Left colon (tissue), 2 donors: Measurements from ENCODE around the gene SLC38A1. TPM values are rescaled to one million over a fixed set of nuclear protein-coding genes. Genes with fewer than 3 reads are reported as not detected.
A peak's percentile ranks its signal among the peaks of the same experiment; 100 is the strongest.
"Not testable (repeated sequence)": the region's sequence is repeated elsewhere in the genome, so short reads cannot be mapped to it uniquely, and the experiment has no call there.

ENCODE experiments used
- ATAC-seq: fragments of 200-7000 bp; cut with Tn5 transposase; one replicate; pipeline ENCODE4 v1.9.1; 2020; ENCODE audit warnings: mild to moderate bottlenecking, moderate library complexity
- DNase-seq, 2 donors: peaks; one replicate each; pipeline ENCODE4 v3.0.0-alpha.2; 2020
- intact Hi-C, 2 donors: fragments of 100-400 bp; cut with DNase I in 1 of 2; cut with micrococcal nuclease in 1 of 2; formaldehyde crosslinking; loops; one replicate each; pipeline versions ENCODE4 v1.11.2 to v1.14.0; 2022; cut with DNase I, micrococcal nuclease
- long read RNA-seq: library from polyadenylated mRNA; unstranded; transcript quantifications from one replicate; pipeline ENCODE4 v2.0.0, GENCODE V29; 2021
- total RNA-seq, 2 donors: library from RNA; stranded (reverse); fragmentation: NEBNext Ultra II Directional; extraction: Animal tissue kit (Norgen Biotek cat#: 25700); gene quantifications; one replicate each; pipeline ENCODE4 v1.2.1, GENCODE V29; 2021
- donor health status: DM: no; HTN: no; CAD: no.
- donor health status: DM: yes; HTN: yes; CAD: no.

The SLC38A1 gene
- total RNA-seq = 100 to 1,000 TPM; 126 to 149 TPM
- long read RNA-seq, full-length matches to known transcripts = 132 of 267 reads
- long read RNA-seq, partial matches to known transcripts = 20 of 267 reads
- long read RNA-seq, other reads (novel, unspliced or antisense) = 115 of 267 reads

- DNase-seq = peak; percentile 90 to 93
- ATAC-seq = peak; percentile 73
- intact Hi-C loops = loop anchor here in 1 of 2 donors (5.0 kb wide), 1 partner anchor 47 kb away; no protein-coding TSS in a partner anchor
Measured at GRCh38 chr12:46268583-46269428, at the start of gene SLC38A1. Gene SLC38A1 (minus strand): TSS chr12:46269043. CDS start chr12:46239800, 29,243 bp downstream.

DNA sequence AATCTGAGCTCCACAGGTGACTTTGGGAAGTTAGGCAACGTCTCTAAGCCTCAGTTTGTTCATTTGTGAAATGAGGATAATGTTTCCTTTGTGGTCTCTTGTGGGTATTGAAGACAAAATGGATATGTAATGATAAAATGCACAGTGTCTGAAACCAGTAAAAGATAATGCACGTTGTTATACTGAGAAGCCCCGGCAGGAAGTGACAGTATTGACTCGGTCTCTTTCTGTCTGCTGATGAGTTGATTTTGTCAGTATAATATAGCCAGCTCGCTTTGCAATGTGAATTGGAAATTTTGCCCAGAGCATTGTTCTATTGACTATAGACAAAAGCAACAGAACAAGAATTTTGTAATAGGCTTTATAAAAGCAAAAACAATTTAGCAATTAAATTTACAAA lies 49.2 kb upstream of the SLC38A1 start:
- intact Hi-C loops = no loop called here
- DNase-seq (no peak), ATAC-seq (no peak)

- intact Hi-C loops = no loop called here
- ATAC-seq (no peak), DNase-seq (no peak)
Measured at GRCh38 chr12:46304070-46304469, 35.2 kb upstream of the SLC38A1 start.

DNA sequence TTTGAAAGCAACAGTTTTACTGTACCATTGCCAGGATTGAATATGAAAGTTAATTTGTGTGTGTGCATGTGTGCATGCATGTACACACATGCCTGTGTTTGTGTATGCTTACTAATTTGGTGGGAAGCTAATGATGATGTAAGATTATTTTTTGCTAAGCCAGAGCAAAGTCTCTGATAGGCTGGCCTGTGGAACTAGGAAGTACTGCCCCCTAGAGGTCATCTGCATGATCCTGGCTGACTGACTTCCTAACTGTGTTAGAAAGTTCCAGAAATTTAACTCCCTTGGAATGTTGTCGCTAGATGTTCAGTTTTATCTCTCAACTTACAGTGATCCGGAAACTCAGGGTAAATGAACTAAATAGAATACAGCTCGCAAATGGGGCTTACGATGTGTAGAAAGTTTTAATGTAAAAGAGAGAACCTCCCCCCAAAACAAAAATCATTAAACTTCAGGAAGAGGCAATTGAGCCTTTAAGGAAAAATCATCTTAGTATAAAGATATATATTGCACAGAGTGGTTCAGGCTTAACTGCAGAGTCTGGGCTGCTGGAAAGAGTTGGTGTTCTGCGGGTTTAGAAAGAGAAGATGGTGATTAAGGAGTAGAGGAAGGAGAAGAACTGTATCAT lies 34.3 kb upstream of the SLC38A1 start:
- DNase-seq = peak in 1 of 2 donors; percentile 48
- intact Hi-C loops = no loop called here
- peak; percentile 83 for ATAC-seq

GRCh38 chr12:46300910-46301309 lies 32.1 kb upstream of the SLC38A1 start:
- intact Hi-C loops = no loop called here
- no peak for ATAC-seq
- no peak for DNase-seq

- ATAC-seq = no peak
- intact Hi-C loops = no loop called here
- DNase-seq = no peak
Measured at GRCh38 chr12:46299851-46300250, 31.0 kb upstream of the SLC38A1 start.

DNA sequence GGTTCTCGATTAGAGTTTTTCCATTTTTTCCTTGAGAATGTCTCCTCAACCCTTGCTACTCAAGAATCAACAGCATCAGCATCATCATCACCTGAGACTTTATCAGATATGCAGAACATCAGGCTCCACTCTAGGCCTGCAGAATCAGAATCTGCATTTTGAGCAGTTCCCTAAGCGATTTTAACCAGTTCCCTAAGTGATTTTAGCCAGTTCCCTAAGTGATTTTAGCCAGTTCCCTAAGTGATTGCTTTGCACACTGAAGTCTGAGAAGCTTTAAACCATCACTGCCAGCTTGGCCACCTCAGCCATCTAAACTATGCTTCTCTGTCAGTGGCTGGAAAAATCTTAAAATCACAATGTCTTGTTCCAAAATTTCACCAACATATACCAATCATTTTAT lies 29.4 kb upstream of the SLC38A1 start:
- ATAC-seq (no peak), DNase-seq (no peak)
- intact Hi-C loops = no loop called here

DNA sequence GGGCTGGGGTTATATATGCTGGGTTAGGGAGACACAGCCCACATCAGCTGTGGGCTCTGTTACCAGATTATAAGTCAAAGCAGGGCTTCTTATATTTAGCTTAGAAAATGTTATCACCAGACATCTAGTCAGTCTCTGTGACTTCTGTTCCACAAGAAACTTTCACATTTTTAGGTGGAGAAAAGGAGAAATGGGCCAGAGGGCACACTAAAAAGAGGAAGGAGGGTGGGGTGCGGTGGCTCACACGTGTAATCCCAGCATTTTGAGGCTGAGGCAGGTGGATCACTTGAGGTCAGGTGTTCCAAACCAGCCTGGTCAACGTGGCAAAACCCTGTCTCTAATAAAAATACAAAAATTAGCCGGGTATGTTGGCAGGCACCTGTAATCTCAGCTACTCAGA lies 28.0 kb upstream of the SLC38A1 start:
- ATAC-seq = no peak
- no peak for DNase-seq
- intact Hi-C loops = no loop called here

DNA sequence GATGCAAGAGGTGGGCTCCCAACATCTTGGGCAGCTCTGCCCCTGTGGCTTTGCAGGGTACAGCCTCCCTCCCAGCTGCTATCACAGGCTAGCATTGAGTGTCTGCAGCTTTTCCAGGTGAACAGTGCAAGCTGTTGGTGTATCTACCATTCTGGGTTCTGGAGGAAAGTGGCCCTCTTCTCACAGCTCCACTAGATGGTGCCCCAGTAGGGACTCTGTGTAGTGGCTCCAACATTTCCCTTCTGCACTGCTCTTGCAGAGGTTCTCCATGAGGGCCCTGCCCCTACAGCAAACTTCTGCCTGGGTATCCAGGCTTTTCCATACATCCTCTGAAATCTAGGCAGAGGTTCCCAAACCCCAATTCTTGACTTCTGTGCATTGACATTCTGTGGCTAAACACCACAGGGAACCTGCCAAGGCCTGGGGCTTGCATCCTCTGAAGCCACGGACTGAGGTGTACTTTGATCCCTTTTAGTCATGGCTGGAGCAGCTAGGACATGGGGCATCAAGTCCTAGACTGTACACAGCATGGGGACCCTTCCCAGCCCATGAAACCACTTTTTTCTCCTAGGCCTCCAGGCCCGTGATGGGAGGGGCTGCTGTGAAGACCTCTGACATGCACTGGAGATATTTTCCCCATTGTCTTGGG lies 24.0 kb upstream of the SLC38A1 start:
- ATAC-seq (no peak), DNase-seq (no peak)
- intact Hi-C loops = no loop called here

DNA sequence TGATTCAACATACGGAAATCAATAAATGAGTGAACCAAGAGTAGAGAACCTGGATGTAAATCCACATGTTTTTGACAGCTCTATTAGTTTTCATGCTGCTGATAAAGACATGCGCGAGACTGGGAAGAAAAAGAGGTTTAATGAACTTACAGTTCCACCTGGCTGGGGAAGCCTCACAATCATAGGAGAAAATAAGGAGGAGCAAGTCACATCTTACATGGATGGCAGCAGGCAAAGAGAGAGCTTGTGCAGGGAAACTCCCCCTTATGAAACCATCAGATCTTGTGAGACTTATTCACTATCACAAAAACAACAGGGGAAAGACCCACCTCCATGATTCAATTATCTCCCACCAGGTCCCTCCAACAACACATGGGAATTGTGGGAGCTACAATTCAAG lies 23.1 kb upstream of the SLC38A1 start:
- intact Hi-C loops, ATAC-seq, DNase-seq: not testable (repeated sequence)

- ATAC-seq, intact Hi-C loops, DNase-seq: not testable (repeated sequence)
Measured at GRCh38 chr12:46285177-46285576, 16.3 kb upstream of the SLC38A1 start.

DNA sequence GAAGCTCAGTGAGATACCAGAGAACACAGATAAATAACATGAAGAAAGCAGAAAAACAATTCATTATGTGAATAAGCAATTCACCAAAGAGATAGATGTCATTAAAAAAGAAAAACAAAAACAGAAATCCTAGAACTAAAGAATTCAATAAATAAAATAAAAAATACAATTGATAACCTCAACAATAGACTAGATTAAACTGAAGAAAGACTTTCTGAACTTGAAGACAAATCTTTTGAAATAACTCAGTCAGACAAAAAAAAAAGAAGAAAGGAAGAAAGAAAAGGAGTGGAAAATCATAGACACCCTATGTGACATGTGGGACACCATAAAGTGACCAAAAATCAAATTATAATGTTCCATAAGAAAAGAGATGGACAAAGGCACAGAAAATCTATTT lies 14.0 kb upstream of the SLC38A1 start:
- no peak for ATAC-seq
- DNase-seq = no peak
- intact Hi-C loops = no loop called here

- intact Hi-C loops = loop anchor here in 1 of 2 donors (10.0 kb wide), 1 partner anchor 88 kb away; no protein-coding TSS in a partner anchor
- DNase-seq = no peak
- ATAC-seq = no peak
Measured at GRCh38 chr12:46276756-46277155, 7.9 kb upstream of the SLC38A1 start.

GRCh38 chr12:46271863-46272262 lies 3.0 kb upstream of the SLC38A1 start:
- intact Hi-C loops = loop anchor here in 1 of 2 donors (10.0 kb wide), 1 partner anchor 93 kb away; no protein-coding TSS in a partner anchor
- no peak for DNase-seq
- no peak for ATAC-seq

GRCh38 chr12:46269429-46270241 lies 792 bp upstream of the SLC38A1 start:
- DNase-seq (peak; percentile 65), ATAC-seq (peak; percentile 47)
- intact Hi-C loops = loop anchor here in 1 of 2 donors (5.0 to 10.0 kb wide), 2 partner anchors 47 to 95 kb away; no protein-coding TSS in a partner anchor

- DNase-seq (peak in 1 of 2 donors; percentile 45), ATAC-seq (peak; percentile 14)
- intact Hi-C loops = loop anchor here in 1 of 2 donors (5.0 kb wide), 1 partner anchor 46 kb away; no protein-coding TSS in a partner anchor
Measured at GRCh38 chr12:46267825-46268582, 839 bp downstream of the SLC38A1 start.

GRCh38 chr12:46267575-46267824 lies 1.3 kb downstream of the SLC38A1 start:
- intact Hi-C loops = loop anchor here in 1 of 2 donors (5.0 kb wide), 1 partner anchor 45 kb away; no protein-coding TSS in a partner anchor
- ATAC-seq (peak; percentile 3), DNase-seq (no peak)
